IPS-15b (cell line): ENCODE data around the gene DEFB124.
A peak's percentile ranks its signal among the peaks of the same experiment; 100 is the strongest.
"Not testable (repeated sequence)": the region's sequence is repeated elsewhere in the genome, so short reads cannot be mapped to it uniquely, and the experiment has no call there.

Experiments used
- H3K27me3 ChIP-seq: one replicate; pipeline ENCODE4 v1.6.1; 2013; ENCODE audit warnings: low read length; ENCODE audit not compliant: control insufficient read depth, insufficient read depth
- H3K36me3 ChIP-seq: one replicate; pipeline ENCODE4 v1.6.1; 2013; ENCODE audit warnings: low read length; ENCODE audit not compliant: control insufficient read depth, insufficient read depth
- H3K4me1 ChIP-seq: one replicate; pipeline ENCODE4 v1.6.1; 2013; ENCODE audit warnings: mild to moderate bottlenecking, low read length; ENCODE audit not compliant: control insufficient read depth, insufficient read depth
- H3K4me3 ChIP-seq: one replicate; pipeline ENCODE4 v1.5.1; 2013; ENCODE audit warnings: low read depth, low read length
- H3K9ac ChIP-seq: one replicate; pipeline ENCODE4 v1.6.1; 2013; ENCODE audit warnings: low read depth, mild to moderate bottlenecking, low read length
- H3K9me3 ChIP-seq: one replicate; pipeline ENCODE4 v1.6.1; 2013; ENCODE audit warnings: mild to moderate bottlenecking, low read length; ENCODE audit not compliant: control insufficient read depth, insufficient read depth

Gene DEFB124

GRCh38 chr20:31508517-31509244, 33.8 kb upstream of the DEFB124 start:
- no peak overlapping the region for H3K9ac ChIP-seq
- H3K4me3 ChIP-seq = no peak overlapping the region
- no peaks in the 10 kb centered on the region for H3K9me3 ChIP-seq
- H3K27me3 ChIP-seq = peaks cover 2% of the 10 kb centered on the region
- H3K4me1 ChIP-seq = no peaks in the 10 kb centered on the region
- no peaks in the 10 kb centered on the region for H3K36me3 ChIP-seq

GRCh38 chr20:31505903-31506302, 31.0 kb upstream of the DEFB124 start:
- Histone ChIP-seq H3K4me3 (no peak overlapping the region), H3K9me3 (no peaks in the 10 kb centered on the region), H3K36me3 (no peaks in the 10 kb centered on the region), H3K4me1 (no peaks in the 10 kb centered on the region), H3K27me3 (peaks cover 4% of the 10 kb centered on the region), H3K9ac (no peak overlapping the region)

GRCh38 chr20:31502884-31503673, 28.2 kb upstream of the DEFB124 start:
- not testable (repeated sequence) for H3K9ac ChIP-seq, H3K36me3 ChIP-seq

GRCh38 chr20:31500527-31500926, 25.6 kb upstream of the DEFB124 start:
- no peaks in the 10 kb centered on the region for H3K36me3 ChIP-seq
- no peaks in the 10 kb centered on the region for H3K9me3 ChIP-seq
- H3K27me3 ChIP-seq = peaks cover 5% of the 10 kb centered on the region
- H3K9ac ChIP-seq = no peak overlapping the region
- H3K4me3 ChIP-seq = no peak overlapping the region
- H3K4me1 ChIP-seq = no peaks in the 10 kb centered on the region

More at GRCh38 chr20:31502884-31503673, 28.2 kb upstream of the DEFB124 start:
- not testable (repeated sequence) for H3K9me3 ChIP-seq, H3K4me1 ChIP-seq, H3K27me3 ChIP-seq, H3K4me3 ChIP-seq

- H3K36me3 ChIP-seq = no peaks in the 10 kb centered on the region
- no peaks in the 10 kb centered on the region for H3K9me3 ChIP-seq
- H3K27me3 ChIP-seq = peaks cover 5% of the 10 kb centered on the region
- no peak overlapping the region for H3K9ac ChIP-seq
- no peak overlapping the region for H3K4me3 ChIP-seq
- no peaks in the 10 kb centered on the region for H3K4me1 ChIP-seq
Observed at GRCh38 chr20:31497838-31498540, 23.1 kb upstream of the DEFB124 start.

GRCh38 chr20:31496761-31497295, 21.9 kb upstream of the DEFB124 start:
- Histone ChIP-seq H3K4me3 (no peak overlapping the region), H3K4me1 (no peaks in the 10 kb centered on the region), H3K9me3 (no peaks in the 10 kb centered on the region), H3K36me3 (no peaks in the 10 kb centered on the region), H3K27me3 (peaks cover 3% of the 10 kb centered on the region), H3K9ac (no peak overlapping the region)

- Histone ChIP-seq H3K36me3 (no peaks in the 10 kb centered on the region), H3K4me1 (no peaks in the 10 kb centered on the region), H3K9me3 (no peaks in the 10 kb centered on the region), H3K9ac (no peak overlapping the region), H3K4me3 (no peak overlapping the region), H3K27me3 (peaks cover 6% of the 10 kb centered on the region)
Observed at GRCh38 chr20:31494131-31494530, 19.2 kb upstream of the DEFB124 start.

- no peaks in the 10 kb centered on the region for H3K9me3 ChIP-seq
- H3K9ac ChIP-seq = no peak overlapping the region
- H3K4me3 ChIP-seq = no peak overlapping the region
- no peaks in the 10 kb centered on the region for H3K4me1 ChIP-seq
- peaks cover 24% of the 10 kb centered on the region for H3K27me3 ChIP-seq
- no peaks in the 10 kb centered on the region for H3K36me3 ChIP-seq
Observed at GRCh38 chr20:31490752-31491151, 15.8 kb upstream of the DEFB124 start.

GRCh38 chr20:31489152-31489551, 14.2 kb upstream of the DEFB124 start:
- Histone ChIP-seq H3K27me3 (peaks cover 40% of the 10 kb centered on the region), H3K9ac (no peak overlapping the region), H3K9me3 (no peaks in the 10 kb centered on the region), H3K4me1 (no peaks in the 10 kb centered on the region), H3K36me3 (no peaks in the 10 kb centered on the region), H3K4me3 (no peak overlapping the region)

- H3K9me3 ChIP-seq = no peaks in the 10 kb centered on the region
- peaks cover 46% of the 10 kb centered on the region for H3K27me3 ChIP-seq
- H3K4me3 ChIP-seq = no peak overlapping the region
- no peaks in the 10 kb centered on the region for H3K36me3 ChIP-seq
- H3K4me1 ChIP-seq = no peaks in the 10 kb centered on the region
- H3K9ac ChIP-seq = no peak overlapping the region
Observed at GRCh38 chr20:31488115-31488514, 13.2 kb upstream of the DEFB124 start.

- Histone ChIP-seq H3K27me3 (peaks cover 50% of the 10 kb centered on the region), H3K36me3 (no peaks in the 10 kb centered on the region), H3K9ac (no peak overlapping the region), H3K4me3 (peak overlapping the region; percentile 55), H3K4me1 (no peaks in the 10 kb centered on the region), H3K9me3 (no peaks in the 10 kb centered on the region)
Observed at GRCh38 chr20:31485450-31486339, 10.8 kb upstream of the DEFB124 start.
